Measurements from ENCODE around the gene FOXP3. TPM values are rescaled to one million over a fixed set of nuclear protein-coding genes. Genes with fewer than 3 reads are reported as not detected.

The FOXP3 gene
- polyA plus RNA-seq, 1 of the 3 experiments (the other 2 are of a cell fraction), result 0.12 TPM

GRCh38 chrX:49232525-49232924, 32.0 kb downstream of the FOXP3 start:
- POLR2A ChIA-PET, result no interaction called here
- H3K9me2 ChIP-seq, result no peaks in the 10 kb centered on the region
- H3K36me3 ChIP-seq (replicated peaks in 1 of 2; ENCODE audit: control insufficient read depth in 1 of 2, insufficient read depth in 2 of 2, low read length in 1 of 2), result no peaks in the 10 kb centered on the region
- no peak overlapping the region for H3K4me3 ChIP-seq (ENCODE audit: low read depth in 2 of 2, low read length in 1 of 2)
- no peak overlapping the region for H3K9ac ChIP-seq
- H3K27ac ChIP-seq (ENCODE audit: low read depth in 2 of 2, low read length in 1 of 2), result no peak overlapping the region
- no peak overlapping the region for H2AFZ ChIP-seq (ENCODE audit: low read depth)
- no peak overlapping the region for H3K4me2 ChIP-seq
- WGBS (ENCODE audit: low lambda C conversion rate), result 38% methylated on average over 2 of the region's 2 CpGs
- H3K27me3 ChIP-seq (ENCODE audit: insufficient read depth), result no peaks in the 10 kb centered on the region; the same call in 1 of the 2 replicates
- CTCF ChIA-PET, result no interaction called here
- no peak for DNase-seq
- no peaks in the 10 kb centered on the region for H3K79me2 ChIP-seq (ENCODE audit: insufficient read depth)
- no peaks in the 10 kb centered on the region for H3K4me1 ChIP-seq (ENCODE audit: control insufficient read depth in 1 of 2, insufficient read depth in 2 of 2, low read depth in 1 of 2, low read length in 1 of 2)
- no peak for TF ChIP-seq GATA2 (CRISPR knock-in tag; IDR thresholded peaks at IDR 0.05)
- no peak for TF ChIP-seq RXRA (IDR thresholded peaks at IDR 0.05; ENCODE audit: borderline replicate concordance, low read depth)
- no peak for TF ChIP-seq NRF1 (IDR thresholded peaks at IDR 0.05; ENCODE audit: low read depth, low read length)
- TF ChIP-seq JUND (IDR thresholded peaks at IDR 0.05), result no peak
- no peak for TF ChIP-seq RCOR1 (IDR thresholded peaks at IDR 0.05; ENCODE audit: low read length)
- no peak for TF ChIP-seq CTCF (IDR thresholded peaks at IDR 0.05)
- H3F3A ChIP-seq (replicated peaks; ENCODE audit: insufficient read depth), result no peaks in the 10 kb centered on the region
- no peaks in the 10 kb centered on the region for H3K9me3 ChIP-seq
- no peaks in the 10 kb centered on the region for H4K20me1 ChIP-seq (ENCODE audit: insufficient read depth)

- H2AFZ ChIP-seq (ENCODE audit: low read depth), result no peak overlapping the region
- no peak overlapping the region for H3K4me2 ChIP-seq
- POLR2A ChIA-PET, result no interaction called here
- no peak overlapping the region for H3K4me3 ChIP-seq (ENCODE audit: low read depth in 2 of 2, low read length in 1 of 2)
- TF ChIP-seq ZBTB33 (IDR thresholded peaks at IDR 0.05; ENCODE audit: borderline replicate concordance, low read depth) (no peak), NRF1 (IDR thresholded peaks at IDR 0.05; ENCODE audit: low read depth, low read length) (no peak), TAF1 (IDR thresholded peaks at IDR 0.05; ENCODE audit: borderline replicate concordance, low read depth, low read length) (no peak), IRF3 (IDR thresholded peaks at IDR 0.05; ENCODE audit: low read depth, low read length) (no peak), POLR2AphosphoS5 (IDR thresholded peaks at IDR 0.05; ENCODE audit: low read depth, low read length) (no peak), MEF2A (IDR thresholded peaks at IDR 0.05; ENCODE audit: borderline replicate concordance, low read depth) (no peak), RCOR1 (IDR thresholded peaks at IDR 0.05; ENCODE audit: low read length) (no peak), TEAD4 (IDR thresholded peaks at IDR 0.05; ENCODE audit: borderline replicate concordance, insufficient read depth) (no peak), GABPA (IDR thresholded peaks at IDR 0.05; ENCODE audit: low read depth) (no peak), RFX5 (IDR thresholded peaks at IDR 0.05; ENCODE audit: low read length) (no peak), EP300 (IDR thresholded peaks at IDR 0.05; ENCODE audit: borderline replicate concordance in 1 of 2, low read depth in 1 of 2, low read length in 1 of 2) (no peak), TCF12 (IDR thresholded peaks at IDR 0.05) (no peak), PBX3 (IDR thresholded peaks at IDR 0.05) (no peak), USF1 (IDR thresholded peaks at IDR 0.05; ENCODE audit: borderline replicate concordance, low read depth) (no peak), EZH2phosphoT487 (IDR thresholded peaks at IDR 0.05; ENCODE audit: borderline replicate concordance, low read depth) (no peak), FOXM1 (IDR thresholded peaks at IDR 0.05; ENCODE audit: low read depth) (no peak)
- 64% methylated on average over 8 of the region's 10 CpGs for WGBS (ENCODE audit: low lambda C conversion rate)
- no peak for DNase-seq
- no peaks in the 10 kb centered on the region for H3K36me3 ChIP-seq (replicated peaks in 1 of 2; ENCODE audit: control insufficient read depth in 1 of 2, insufficient read depth in 2 of 2, low read length in 1 of 2)
- no peaks in the 10 kb centered on the region for H3F3A ChIP-seq (replicated peaks; ENCODE audit: insufficient read depth)
- CTCF ChIA-PET, result no interaction called here
- H3K9me2 ChIP-seq, result no peaks in the 10 kb centered on the region
- H3K9ac ChIP-seq, result no peak overlapping the region
- H3K79me2 ChIP-seq (ENCODE audit: insufficient read depth), result no peaks in the 10 kb centered on the region
- no peaks in the 10 kb centered on the region; the same call in 1 of the 2 replicates for H3K27me3 ChIP-seq (ENCODE audit: insufficient read depth)
- H3K4me1 ChIP-seq (ENCODE audit: control insufficient read depth in 1 of 2, insufficient read depth in 2 of 2, low read depth in 1 of 2, low read length in 1 of 2), result no peaks in the 10 kb centered on the region
- no peaks in the 10 kb centered on the region for H4K20me1 ChIP-seq (ENCODE audit: insufficient read depth)
- H3K9me3 ChIP-seq, result no peaks in the 10 kb centered on the region
- no peak overlapping the region for H3K27ac ChIP-seq (ENCODE audit: low read depth in 2 of 2, low read length in 1 of 2)
These were observed 33.0 kb downstream of the FOXP3 start for GRCh38 chrX:49231333-49232000.

All from SK-N-SH (cell line).